ENCODE data around the gene EPHA3. TPM values are rescaled to one million over a fixed set of nuclear protein-coding genes. Genes with fewer than 3 reads are reported as not detected.

EPHA3 gene
- total and polyA plus RNA-seq, 2 of the 4 experiments (the other 2 are of a cell fraction), result 0.10 to 0.18 TPM

DNA sequence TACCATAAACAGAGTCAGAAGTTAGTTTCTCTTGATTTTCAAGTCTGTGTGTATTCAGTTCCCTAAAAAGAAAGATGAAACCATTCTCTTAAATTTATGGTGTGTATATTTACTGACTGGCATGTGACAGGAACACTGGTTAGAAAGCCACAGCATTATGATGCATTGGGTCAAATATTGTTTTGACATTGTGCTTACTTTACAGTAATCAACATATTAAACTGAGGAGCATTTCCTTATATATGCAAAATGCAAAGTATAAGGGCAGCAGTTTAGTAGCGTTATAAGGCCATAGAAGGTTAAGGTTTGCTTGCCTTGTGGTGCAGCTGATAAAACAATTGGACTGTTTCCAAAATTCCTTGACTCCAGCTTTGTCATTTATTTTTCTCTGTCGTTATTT is 72.9 kb downstream of the EPHA3 start:
- H3K9me3 ChIP-seq (ENCODE audit: control insufficient read depth, insufficient read depth, low read length), result no peaks in the 10 kb centered on the region
- no CpG with 5 or more reads among the region's 2 CpGs for WGBS, 2 experiments (ENCODE audit: extremely low coverage in 2 of 2, insufficient read length in 1 of 2)
- no peak overlapping the region for H3K4me2 ChIP-seq (ENCODE audit: low read depth, low read length)
- in situ Hi-C loops (cut with MboI; ENCODE audit: low sequenced_read_pairs) (no loop called here), intact Hi-C loops (cut with micrococcal nuclease) (no loop called here), dilution Hi-C loops (cut with HindIII; ENCODE audit: low sequenced_read_pairs, unreplicated experiment) (no loop called here)
- no peak overlapping the region for H3K14ac ChIP-seq (replicated peaks; ENCODE audit: low read depth, low read length)
- no peaks in the 10 kb centered on the region for H3K36me3 ChIP-seq (ENCODE audit: control insufficient read depth, insufficient read depth, low read length)
- H3K9ac ChIP-seq (ENCODE audit: low read depth, low read length), result no peak overlapping the region
- no peaks in the 10 kb centered on the region for H3K79me1 ChIP-seq (ENCODE audit: low read depth in 1 of 2, low read length in 2 of 2)
- POLR2A ChIA-PET (ENCODE audit: unreplicated experiment), result no interaction called here
- no peak overlapping the region for H3K23ac ChIP-seq (ENCODE audit: low read depth, low read length)
- H3K18ac ChIP-seq (ENCODE audit: low read depth, low read length), result no peak overlapping the region
- no peaks in the 10 kb centered on the region for H3K27me3 ChIP-seq (ENCODE audit: control insufficient read depth, insufficient read depth, low read length)
- H4K20me1 ChIP-seq (ENCODE audit: insufficient read depth, low read length), result no peaks in the 10 kb centered on the region
- H2AFZ ChIP-seq (replicated peaks; ENCODE audit: low read length, poor library complexity), result no peak overlapping the region
- no peak overlapping the region for H2BK15ac ChIP-seq (ENCODE audit: low read depth, low read length)
- H3K9me1 ChIP-seq (ENCODE audit: insufficient read depth, low read length), result no peaks in the 10 kb centered on the region
- ATAC-seq (ENCODE audit: low read depth), result no peak
- H3K56ac ChIP-seq (ENCODE audit: extremely low read depth, insufficient read depth, low read length), result no peak overlapping the region
- H3K4me3 ChIP-seq (ENCODE audit: insufficient read depth, low read depth, low read length), result no peak overlapping the region
- H3K27ac ChIP-seq (ENCODE audit: insufficient read depth, low read length), result no peak overlapping the region
- CTCF ChIA-PET, result interaction anchor here (0.6 to 0.7 kb wide), 3 partner anchors 46 to 391 kb away, joined by 3 read pairs; no protein-coding TSS in a partner anchor
- no peak overlapping the region for H2BK120ac ChIP-seq (ENCODE audit: low read depth, low read length)
- no peak overlapping the region for H2BK20ac ChIP-seq (ENCODE audit: low read depth, low read length)
- no peaks in the 10 kb centered on the region for H3K4me1 ChIP-seq (ENCODE audit: control insufficient read depth, insufficient read depth, low read length)
- H2AK9ac ChIP-seq (replicated peaks; ENCODE audit: low read depth, low read length, poor library complexity), result no peak overlapping the region
- no peak overlapping the region for H3K4ac ChIP-seq (ENCODE audit: low read depth, low read length)
- H4K8ac ChIP-seq (ENCODE audit: low read depth in 2 of 2, low read length in 2 of 2), result no peak overlapping the region
- no peak overlapping the region for H2AK5ac ChIP-seq (ENCODE audit: low read depth, low read length)
- H2BK5ac ChIP-seq (ENCODE audit: low read depth, low read length, poor library complexity, severe bottlenecking), result no peak overlapping the region
- TF ChIP-seq POLR2A (IDR thresholded peaks at IDR 0.05; ENCODE audit: low read depth, low read length) (no peak), SMC3 (IDR thresholded peaks at IDR 0.05; ENCODE audit: low read depth, low read length) (no peak), RAD21 (IDR thresholded peaks at IDR 0.05; ENCODE audit: low read length) (no peak), MXI1 (IDR thresholded peaks at IDR 0.05; ENCODE audit: borderline replicate concordance, low read depth, low read length) (no peak), FOS (IDR thresholded peaks at IDR 0.05; ENCODE audit: low read depth, low read length) (no peak), MAFK (IDR thresholded peaks at IDR 0.05; ENCODE audit: low read depth, low read length) (no peak), RFX5 (IDR thresholded peaks at IDR 0.05; ENCODE audit: low read depth, low read length) (no peak), CEBPB (IDR thresholded peaks at IDR 0.05; ENCODE audit: low read depth, low read length) (no peak), CHD1 (IDR thresholded peaks at IDR 0.05; ENCODE audit: low read depth, low read length) (no peak), BHLHE40 (IDR thresholded peaks at IDR 0.05; ENCODE audit: low read depth, low read length) (no peak), RCOR1 (IDR thresholded peaks at IDR 0.05; ENCODE audit: insufficient replicate concordance, low read length) (no peak), NFE2L2 (IDR thresholded peaks at IDR 0.05; ENCODE audit: low read depth, low read length) (no peak), MAZ (IDR thresholded peaks at IDR 0.05; ENCODE audit: borderline replicate concordance, low read depth, low read length) (no peak)
- TF ChIP-seq, protein P1, sequence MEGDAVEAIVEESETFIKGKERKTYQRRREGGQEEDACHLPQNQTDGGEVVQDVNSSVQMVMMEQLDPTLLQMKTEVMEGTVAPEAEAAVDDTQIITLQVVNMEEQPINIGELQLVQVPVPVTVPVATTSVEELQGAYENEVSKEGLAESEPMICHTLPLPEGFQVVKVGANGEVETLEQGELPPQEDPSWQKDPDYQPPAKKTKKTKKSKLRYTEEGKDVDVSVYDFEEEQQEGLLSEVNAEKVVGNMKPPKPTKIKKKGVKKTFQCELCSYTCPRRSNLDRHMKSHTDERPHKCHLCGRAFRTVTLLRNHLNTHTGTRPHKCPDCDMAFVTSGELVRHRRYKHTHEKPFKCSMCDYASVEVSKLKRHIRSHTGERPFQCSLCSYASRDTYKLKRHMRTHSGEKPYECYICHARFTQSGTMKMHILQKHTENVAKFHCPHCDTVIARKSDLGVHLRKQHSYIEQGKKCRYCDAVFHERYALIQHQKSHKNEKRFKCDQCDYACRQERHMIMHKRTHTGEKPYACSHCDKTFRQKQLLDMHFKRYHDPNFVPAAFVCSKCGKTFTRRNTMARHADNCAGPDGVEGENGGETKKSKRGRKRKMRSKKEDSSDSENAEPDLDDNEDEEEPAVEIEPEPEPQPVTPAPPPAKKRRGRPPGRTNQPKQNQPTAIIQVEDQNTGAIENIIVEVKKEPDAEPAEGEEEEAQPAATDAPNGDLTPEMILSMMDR (conservative IDR thresholded peaks at IDR 0.05; ENCODE audit: low read depth, low read length), result no peak
- TF ChIP-seq, protein P2, sequence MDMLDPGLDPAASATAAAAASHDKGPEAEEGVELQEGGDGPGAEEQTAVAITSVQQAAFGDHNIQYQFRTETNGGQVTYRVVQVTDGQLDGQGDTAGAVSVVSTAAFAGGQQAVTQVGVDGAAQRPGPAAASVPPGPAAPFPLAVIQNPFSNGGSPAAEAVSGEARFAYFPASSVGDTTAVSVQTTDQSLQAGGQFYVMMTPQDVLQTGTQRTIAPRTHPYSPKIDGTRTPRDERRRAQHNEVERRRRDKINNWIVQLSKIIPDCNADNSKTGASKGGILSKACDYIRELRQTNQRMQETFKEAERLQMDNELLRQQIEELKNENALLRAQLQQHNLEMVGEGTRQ (IDR thresholded peaks at IDR 0.05; ENCODE audit: low read depth, low read length), result no peak
- TF ChIP-seq, protein P3, sequence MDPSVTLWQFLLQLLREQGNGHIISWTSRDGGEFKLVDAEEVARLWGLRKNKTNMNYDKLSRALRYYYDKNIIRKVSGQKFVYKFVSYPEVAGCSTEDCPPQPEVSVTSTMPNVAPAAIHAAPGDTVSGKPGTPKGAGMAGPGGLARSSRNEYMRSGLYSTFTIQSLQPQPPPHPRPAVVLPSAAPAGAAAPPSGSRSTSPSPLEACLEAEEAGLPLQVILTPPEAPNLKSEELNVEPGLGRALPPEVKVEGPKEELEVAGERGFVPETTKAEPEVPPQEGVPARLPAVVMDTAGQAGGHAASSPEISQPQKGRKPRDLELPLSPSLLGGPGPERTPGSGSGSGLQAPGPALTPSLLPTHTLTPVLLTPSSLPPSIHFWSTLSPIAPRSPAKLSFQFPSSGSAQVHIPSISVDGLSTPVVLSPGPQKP (IDR thresholded peaks at IDR 0.05; ENCODE audit: borderline replicate concordance, low read depth, low read length), result no peak
- no peak overlapping the region for H4K91ac ChIP-seq (ENCODE audit: insufficient read depth, low read depth, low read length)
- DNase-seq, result no peak
- no TSS peak for BruUV-seq (replicated peaks)
- no peak overlapping the region for H4K5ac ChIP-seq (ENCODE audit: low read depth, low read length)
